GM12892 (cell line): ENCODE results near the gene SCUBE1.

Experiments used
- POLR2A ChIP-seq: IDR thresholded peaks from 2 replicates; pipeline ENCODE4 v1.6.1; 2011; ENCODE audit warnings: low read depth, low read length, control low read depth
- POLR2AphosphoS5 ChIP-seq: IDR thresholded peaks from 2 replicates; pipeline ENCODE4 v1.6.1; 2011; ENCODE audit warnings: low read depth, low read length, control low read depth
- TAF1 ChIP-seq: IDR thresholded peaks from 2 replicates; pipeline ENCODE4 v1.6.1; 2011; ENCODE audit warnings: low read depth, mild to moderate bottlenecking, control low read depth, low read length, borderline replicate concordance

DNA sequence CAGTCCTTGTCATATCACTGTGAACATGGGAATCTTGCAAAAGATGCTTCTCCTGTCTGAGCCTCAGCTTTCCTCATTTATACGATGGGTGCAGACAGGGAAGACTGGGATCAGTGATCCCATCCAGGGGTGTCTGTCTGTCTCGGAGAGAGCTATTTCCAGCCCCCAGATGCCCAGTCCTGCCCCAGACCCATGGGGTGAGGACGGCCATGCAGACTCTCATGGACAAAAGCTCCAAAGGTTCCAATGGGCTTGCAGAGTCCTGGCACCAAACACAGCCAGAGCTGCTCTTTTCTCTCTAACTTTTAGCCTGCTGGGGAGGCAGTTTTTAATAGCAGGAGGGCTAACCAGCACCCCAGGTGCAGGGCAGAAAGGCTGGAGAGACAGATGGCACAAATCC, 5.2 kb downstream of the SCUBE1 start:
- TF ChIP-seq POLR2A (no peak), TAF1 (no peak), POLR2AphosphoS5 (no peak)
